Uterus (tissue), 4 donors: Measurements from ENCODE around the gene MAPRE2. TPM values are rescaled to one million over a fixed set of nuclear protein-coding genes. Genes with fewer than 3 reads are reported as not detected.
A peak's percentile ranks its signal among the peaks of the same experiment; 100 is the strongest.

Source experiments
- DNase-seq, 2 donors: peaks; one replicate each; pipeline ENCODE4 v3.0.0-alpha.2; 2019 to 2020
- H3K27ac ChIP-seq, 2 donors: fragments of 200-600 bp; sonication (generic); 1 replicate in 1 of 2; 2 replicates in 1 of 2; pipeline ENCODE4 v1.5.1; 2016 to 2018
- H3K27me3 ChIP-seq, 2 donors: fragments of 200-600 bp; sonication (generic); one replicate each; pipeline ENCODE4 v1.5.1; 2018 to 2019; ENCODE audit warnings: control low read depth in 1 of 2
- H3K36me3 ChIP-seq, 2 donors: fragments of 200-600 bp; sonication (generic); one replicate each; pipeline ENCODE4 v1.5.1; 2019; ENCODE audit warnings: control low read depth in 1 of 2
- H3K4me1 ChIP-seq, 2 donors: fragments of 200-600 bp; sonication (generic); one replicate each; pipeline ENCODE4 v1.5.1; 2018 to 2019; ENCODE audit warnings: control low read depth in 1 of 2
- H3K4me3 ChIP-seq, 2 donors: fragments of 200-600 bp; sonication (generic); 1 replicate in 1 of 2; 2 replicates in 1 of 2; pipeline ENCODE4 v1.5.1; 2018 to 2019; ENCODE audit warnings: mild to moderate bottlenecking in 1 of 2
- H3K9me3 ChIP-seq, 2 donors: fragments of 200-600 bp; sonication (generic); one replicate each; pipeline ENCODE4 v1.5.1; 2019; ENCODE audit warnings: control low read depth in 1 of 2
- POLR2A ChIP-seq, 2 donors: fragments of 450-650 bp; IDR thresholded peaks; one replicate each; pipeline ENCODE4 v1.6.1; 2016; ENCODE audit warnings: antibody characterized with exemption in 2 of 2, mild to moderate bottlenecking in 1 of 2, moderate library complexity in 1 of 2
- intact Hi-C: fragments of 100-400 bp; cut with DNase I; formaldehyde crosslinking; loops from one replicate; pipeline ENCODE4 v1.15.1; 2023; ENCODE audit warnings: low total_unique reads
- total RNA-seq, 4 donors: library from RNA; depleted of rRNA in 3 of 4; stranded (reverse); fragments of >200 nt in 3 of 4; gene quantifications; one replicate each; pipeline versions ENCODE4 v1.1.0 to v1.2.4, GENCODE V29; 2014 to 2023
- TF ChIP-seq, protein P1 (sequence below), 4 experiments: fragments of 200-600 bp in 2 of 4; fragments of 450-650 bp in 2 of 4; sonication (generic) in 2 of 4; IDR thresholded peaks; one replicate each; pipeline ENCODE4 v1.5.1; 2016 to 2019; ENCODE audit warnings: antibody characterized with exemption in 4 of 4, mild to moderate bottlenecking in 2 of 4, moderate library complexity in 1 of 4
- donor health status: DM: yes; HTN: yes; CAD: no.

MAPRE2 gene
- total RNA-seq, 4 donors from 2014 or later = 7.4 to 29.8 (median 21.7) TPM

DNA sequence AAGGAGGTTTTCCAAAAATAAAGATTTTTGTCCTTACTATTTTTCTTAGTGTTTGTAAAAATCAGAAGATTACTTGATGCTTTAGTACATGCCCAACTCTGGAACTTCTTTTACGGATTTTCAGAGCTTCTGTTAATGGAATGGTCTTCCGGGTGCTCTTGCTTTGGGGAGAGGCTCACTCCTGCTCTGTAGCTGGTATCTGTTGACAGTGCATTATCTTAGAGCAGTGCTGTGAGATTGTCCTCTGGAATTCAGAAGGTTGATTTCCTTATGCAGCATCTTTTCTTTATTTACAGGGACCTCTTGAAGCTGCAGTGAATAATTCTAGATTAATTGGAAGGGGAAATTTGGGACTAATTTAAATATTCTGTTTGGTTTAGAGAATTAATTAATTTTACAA lies 4.6 kb downstream of the MAPRE2 start:
- intact Hi-C loops = no loop called here
- Histone ChIP-seq H3K27me3 (no peaks in the 10 kb centered on the region), H3K9me3 (no peaks in the 10 kb centered on the region), H3K4me1 (no peaks in the 10 kb centered on the region), H3K4me3 (no peak overlapping the region), H3K36me3 (no peaks in the 10 kb centered on the region), H3K27ac (no peak overlapping the region)
- TF ChIP-seq, protein P1, sequence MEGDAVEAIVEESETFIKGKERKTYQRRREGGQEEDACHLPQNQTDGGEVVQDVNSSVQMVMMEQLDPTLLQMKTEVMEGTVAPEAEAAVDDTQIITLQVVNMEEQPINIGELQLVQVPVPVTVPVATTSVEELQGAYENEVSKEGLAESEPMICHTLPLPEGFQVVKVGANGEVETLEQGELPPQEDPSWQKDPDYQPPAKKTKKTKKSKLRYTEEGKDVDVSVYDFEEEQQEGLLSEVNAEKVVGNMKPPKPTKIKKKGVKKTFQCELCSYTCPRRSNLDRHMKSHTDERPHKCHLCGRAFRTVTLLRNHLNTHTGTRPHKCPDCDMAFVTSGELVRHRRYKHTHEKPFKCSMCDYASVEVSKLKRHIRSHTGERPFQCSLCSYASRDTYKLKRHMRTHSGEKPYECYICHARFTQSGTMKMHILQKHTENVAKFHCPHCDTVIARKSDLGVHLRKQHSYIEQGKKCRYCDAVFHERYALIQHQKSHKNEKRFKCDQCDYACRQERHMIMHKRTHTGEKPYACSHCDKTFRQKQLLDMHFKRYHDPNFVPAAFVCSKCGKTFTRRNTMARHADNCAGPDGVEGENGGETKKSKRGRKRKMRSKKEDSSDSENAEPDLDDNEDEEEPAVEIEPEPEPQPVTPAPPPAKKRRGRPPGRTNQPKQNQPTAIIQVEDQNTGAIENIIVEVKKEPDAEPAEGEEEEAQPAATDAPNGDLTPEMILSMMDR (IDR thresholded peaks at IDR 0.05) = no peak
- TF ChIP-seq POLR2A (IDR thresholded peaks at IDR 0.05) = no peak
- no peak for DNase-seq

- DNase-seq = no peak
- H3K4me1 ChIP-seq = no peaks in the 10 kb centered on the region
- TF ChIP-seq POLR2A (IDR thresholded peaks at IDR 0.05) = no peak
- TF ChIP-seq, protein P1 (IDR thresholded peaks at IDR 0.05) = no peak
- intact Hi-C loops = no loop called here
- no peak overlapping the region for H3K27ac ChIP-seq
- H3K9me3 ChIP-seq = no peaks in the 10 kb centered on the region
- no peaks in the 10 kb centered on the region for H3K36me3 ChIP-seq
- H3K27me3 ChIP-seq = no peaks in the 10 kb centered on the region
- no peak overlapping the region for H3K4me3 ChIP-seq
These were observed 6.6 kb downstream of the MAPRE2 start for GRCh38 chr18:35047697-35048292.

GRCh38 chr18:35049111-35050027 lies 8.2 kb downstream of the MAPRE2 start:
- no peak for DNase-seq

GRCh38 chr18:35050028-35050546 lies 8.9 kb downstream of the MAPRE2 start:
- no peaks in the 10 kb centered on the region for H3K9me3 ChIP-seq
- H3K4me3 ChIP-seq = no peak overlapping the region
- intact Hi-C loops = no loop called here
- DNase-seq = no peak
- no peaks in the 10 kb centered on the region for H3K4me1 ChIP-seq
- no peak for TF ChIP-seq POLR2A (IDR thresholded peaks at IDR 0.05)
- TF ChIP-seq, protein P1 (IDR thresholded peaks at IDR 0.05) = no peak
- H3K27ac ChIP-seq = peak overlapping the region; percentile 17 to 32
- H3K36me3 ChIP-seq = no peaks in the 10 kb centered on the region
- no peaks in the 10 kb centered on the region for H3K27me3 ChIP-seq

More at GRCh38 chr18:35049111-35050027, 8.2 kb downstream of the MAPRE2 start:
- TF ChIP-seq POLR2A (IDR thresholded peaks at IDR 0.05) = no peak
- TF ChIP-seq, protein P1 (IDR thresholded peaks at IDR 0.05) = no peak
- Histone ChIP-seq H3K4me1 (no peaks in the 10 kb centered on the region), H3K27me3 (no peaks in the 10 kb centered on the region), H3K27ac (no peak overlapping the region), H3K4me3 (no peak overlapping the region), H3K36me3 (no peaks in the 10 kb centered on the region), H3K9me3 (no peaks in the 10 kb centered on the region)
- intact Hi-C loops = no loop called here

DNA sequence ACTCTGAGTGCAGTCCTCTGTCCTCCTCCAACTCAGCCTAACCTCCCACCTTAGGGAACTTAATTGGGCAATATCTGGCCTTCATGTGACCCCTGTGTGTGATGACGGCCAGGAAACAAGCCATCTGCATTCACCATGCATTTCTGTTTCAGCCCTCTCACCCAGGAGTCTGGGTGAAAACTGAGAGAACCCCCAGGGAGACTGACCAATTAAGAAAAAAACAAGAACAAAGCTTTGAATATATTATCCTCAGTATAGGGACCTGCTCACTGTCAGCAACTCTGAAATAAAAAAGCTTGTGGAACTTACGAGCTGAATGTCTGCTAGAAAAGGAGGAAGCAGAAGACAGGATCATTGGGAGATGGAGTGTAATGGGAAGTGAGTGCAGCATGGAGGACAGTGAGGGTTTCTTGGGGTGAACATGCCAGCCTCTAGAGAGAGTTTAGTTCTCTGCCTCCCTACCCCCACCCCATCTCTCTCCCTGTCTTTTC lies 9.5 kb downstream of the MAPRE2 start:
- Histone ChIP-seq H3K4me3 (no peak overlapping the region), H3K4me1 (no peaks in the 10 kb centered on the region), H3K27ac (peak overlapping the region; percentile 17 to 32), H3K36me3 (no peaks in the 10 kb centered on the region), H3K9me3 (no peaks in the 10 kb centered on the region), H3K27me3 (no peaks in the 10 kb centered on the region)
- intact Hi-C loops = no loop called here
- no peak for TF ChIP-seq POLR2A (IDR thresholded peaks at IDR 0.05)
- TF ChIP-seq, protein P1 (IDR thresholded peaks at IDR 0.05) = no peak
- DNase-seq = no peak
